ENCODE data around the gene GUCA2A. TPM values are rescaled to one million over a fixed set of nuclear protein-coding genes. Genes with fewer than 3 reads are reported as not detected.

The GUCA2A gene
- total RNA-seq, 2 experiments from 2014 or later = not detected

- POLR2A ChIA-PET = no interaction called here
Measured at GRCh38 chr1:42114229-42114628, 50.3 kb downstream of the GUCA2A start.

More at GRCh38 chr1:42114229-42114628, 50.3 kb downstream of the GUCA2A start:
- Histone ChIP-seq H2AFZ (ENCODE audit: low read length) (no peak overlapping the region), H3K4me3 (ENCODE audit: low read depth, low read length, poor library complexity, severe bottlenecking) (no peak overlapping the region), H3K4me2 (ENCODE audit: low read length) (no peak overlapping the region), H3K36me3 (ENCODE audit: insufficient read depth, low read length) (no peaks in the 10 kb centered on the region), H3K9me2 (ENCODE audit: insufficient read depth, low read length) (no peaks in the 10 kb centered on the region), H4K20me1 (ENCODE audit: insufficient read depth, low read length) (no peaks in the 10 kb centered on the region), H3K9me3 (ENCODE audit: low read length) (no peaks in the 10 kb centered on the region), H3K4me1 (ENCODE audit: insufficient read depth, low read length, poor library complexity, severe bottlenecking) (no peaks in the 10 kb centered on the region), H3K79me2 (ENCODE audit: insufficient read depth, low read depth, low read length) (no peaks in the 10 kb centered on the region), H3K27ac (ENCODE audit: low read depth, low read length, poor library complexity, severe bottlenecking) (no peak overlapping the region)
- BruUV-seq (replicated peaks) = no TSS peak
- CTCF ChIA-PET (ENCODE audit: unreplicated experiment) = no interaction called here
- no peak for DNase-seq (ENCODE audit: low spot score)
- intact Hi-C loops (cut with micrococcal nuclease; ENCODE audit: unreplicated experiment) = no loop called here
- TF ChIP-seq EZH2phosphoT487 (IDR thresholded peaks at IDR 0.05; ENCODE audit: borderline replicate concordance, low read depth, low read length) (no peak), CTCF (conservative IDR thresholded peaks at IDR 0.05; ENCODE audit: low read length) (no peak)

Other genes with a start within 250 kb of the GUCA2A start
- 0.28 and 0.60 TPM in 2 replicates for gene HIVEP3, start 245.8 kb downstream of the GUCA2A start, total RNA-seq (2014; rRNA removed; shearing (Covaris generic))
- 0.53 and 0.70 TPM in 2 replicates for gene HIVEP3, start 245.8 kb downstream of the GUCA2A start, total RNA-seq (2022)
- not detected in 2 replicates for gene GUCA2B, start 11.3 kb downstream of the GUCA2A start, total RNA-seq (2014; rRNA removed; shearing (Covaris generic))
- gene GUCA2B, start 11.3 kb downstream of the GUCA2A start, total RNA-seq (2022) = not detected in 2 replicates
- 27.6 and 34.8 TPM in 2 replicates for gene FOXJ3, start 170.5 kb upstream of the GUCA2A start, total RNA-seq (2014; rRNA removed; shearing (Covaris generic))
- gene FOXJ3, start 170.5 kb upstream of the GUCA2A start, total RNA-seq (2022) = 43.1 and 49.7 TPM in 2 replicates
- not detected in 2 replicates for gene RIMKLA, start 216.0 kb upstream of the GUCA2A start, total RNA-seq (2014; rRNA removed; shearing (Covaris generic))
- not detected in 2 replicates for gene RIMKLA, start 216.0 kb upstream of the GUCA2A start, total RNA-seq (2022)